Retinal pigment epithelial cell (primary cell): Measurements from ENCODE around the gene WBP11.
"Not testable (repeated sequence)": the region's sequence is repeated elsewhere in the genome, so short reads cannot be mapped to it uniquely, and the experiment has no call there.

Experiments used
- DNase-seq: peaks from one replicate; pipeline ENCODE4 v3.0.0-alpha.2; 2010; ENCODE audit warnings: low read depth
- H3K4me3 ChIP-seq: 2 replicates; pipeline ENCODE4 v1.5.1; 2011; ENCODE audit warnings: mild to moderate bottlenecking, low read length, control low read depth, moderate library complexity
- CTCF ChIP-seq: conservative IDR thresholded peaks from 2 replicates; pipeline ENCODE4 v1.5.1; 2011; ENCODE audit warnings: low read depth, low read length, control low read depth, inconsistent platforms

Gene WBP11

GRCh38 chr12:14769466-14769968 is 33.8 kb downstream of the WBP11 start:
- DNase-seq: no peak
- TF ChIP-seq CTCF: peak; percentile 40
- peak overlapping the region; percentile 89 for H3K4me3 ChIP-seq

- TF ChIP-seq CTCF: no peak
- H3K4me3 ChIP-seq: peak overlapping the region; percentile 89
- no peak for DNase-seq
These were observed 34.4 kb downstream of the WBP11 start for GRCh38 chr12:14768823-14769405.

GRCh38 chr12:14767617-14768016 is 35.7 kb downstream of the WBP11 start:
- no peak overlapping the region for H3K4me3 ChIP-seq
- TF ChIP-seq CTCF: no peak
- DNase-seq: no peak

DNA sequence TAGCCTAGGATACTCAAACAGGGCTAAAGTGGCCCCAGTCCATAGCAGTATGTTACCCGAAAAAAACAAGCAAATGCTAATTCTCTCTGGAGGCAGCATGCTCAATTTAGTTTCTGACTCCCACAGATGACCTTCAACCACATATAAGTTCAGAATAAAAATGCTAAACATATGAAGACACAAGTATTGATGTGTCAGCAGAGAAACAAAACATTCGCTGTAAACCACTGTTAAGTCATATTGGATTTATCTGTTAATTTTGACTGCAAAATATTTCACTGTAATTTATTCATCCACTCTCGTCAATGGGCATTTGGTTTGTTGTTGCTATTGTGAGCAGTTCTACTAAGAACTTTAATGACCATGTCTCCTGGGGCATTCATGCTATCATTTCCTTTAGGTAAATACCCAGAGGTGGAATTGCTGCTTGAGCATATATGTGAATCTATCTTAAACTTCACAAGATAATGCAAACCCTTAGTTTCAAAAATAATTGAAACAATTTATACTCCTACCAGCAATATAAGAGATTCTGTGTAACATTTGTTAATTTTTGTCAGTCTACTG is 36.5 kb downstream of the WBP11 start:
- H3K4me3 ChIP-seq: no peak overlapping the region
- no peak for DNase-seq
- TF ChIP-seq CTCF: no peak

DNA sequence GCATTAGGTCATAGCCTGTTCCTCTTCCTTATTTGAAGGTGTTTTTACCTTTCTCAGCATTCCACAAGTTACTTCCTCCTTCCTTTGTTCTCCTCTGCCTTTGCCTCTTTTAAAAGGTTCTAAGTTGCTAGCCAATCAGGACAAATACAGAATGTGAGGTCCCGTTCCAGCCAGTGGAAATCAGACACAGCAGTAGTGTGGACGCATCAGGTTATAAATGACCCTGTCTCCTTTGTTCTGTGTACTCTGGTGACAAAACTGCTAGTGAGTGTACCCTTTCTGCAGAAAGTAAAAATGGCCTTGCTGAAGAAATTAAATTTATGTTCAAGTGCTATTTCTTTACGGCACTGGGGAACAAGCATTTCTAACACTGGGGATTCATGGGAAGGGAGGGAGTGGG is 37.3 kb downstream of the WBP11 start:
- DNase-seq: not testable (repeated sequence)

DNA sequence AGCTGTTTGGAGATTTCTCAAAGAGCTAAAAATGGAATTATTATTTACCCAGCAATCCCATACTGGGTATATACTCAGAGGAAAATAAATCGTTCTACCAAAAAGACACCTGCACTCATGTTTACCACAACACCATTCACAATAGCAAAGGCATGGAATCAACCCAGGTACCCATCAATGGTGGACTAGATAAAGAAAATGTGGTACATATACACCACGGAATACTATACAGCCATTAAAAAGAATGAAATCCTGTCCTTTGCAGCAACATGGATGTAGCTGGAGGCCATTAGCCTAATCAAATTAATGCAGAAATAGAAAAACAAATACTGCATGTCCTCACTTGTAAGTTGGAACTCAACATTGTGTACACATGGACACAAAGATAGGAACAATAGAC is 37.9 kb downstream of the WBP11 start:
- H3K4me3 ChIP-seq: no peak overlapping the region
- no peak for DNase-seq
- TF ChIP-seq CTCF: no peak

More for the DNA sequence above, 37.3 kb downstream of the WBP11 start:
- H3K4me3 ChIP-seq: not testable (repeated sequence)

DNA sequence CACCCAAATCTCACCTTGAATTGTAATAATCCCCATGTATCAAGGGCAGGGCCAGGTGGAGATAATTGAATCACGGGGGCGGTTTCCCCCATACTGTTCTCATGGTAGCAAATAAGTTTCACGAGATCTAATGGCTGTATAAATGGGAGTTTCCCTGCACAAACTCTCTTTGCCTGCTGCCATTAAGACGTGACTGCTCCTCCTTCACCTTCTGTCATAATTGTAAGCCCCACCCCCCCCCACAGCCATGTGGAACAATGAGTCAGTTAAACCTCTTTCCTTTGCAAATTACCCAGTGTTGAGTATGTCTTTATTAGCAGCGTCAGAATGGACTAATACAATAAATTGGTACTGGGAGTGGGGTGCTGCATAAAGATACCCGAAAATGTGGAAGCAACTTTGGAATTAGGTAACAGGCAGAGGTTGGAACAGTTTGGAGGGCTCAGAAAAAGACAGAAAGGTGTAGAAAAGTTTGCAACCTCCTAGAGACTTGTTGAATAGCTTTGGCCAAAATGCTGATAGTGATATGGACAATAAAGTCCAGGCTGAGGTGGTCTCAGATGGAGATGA is 43.5 kb downstream of the WBP11 start:
- not testable (repeated sequence) for H3K4me3 ChIP-seq, DNase-seq
